Activated T-helper 2 cell treated with anti-CD3 and anti-CD28 coated beads, Interferon-gamma antibody, Interleukin-2, Interleukin-4, amounts not matched to agents 10 μg/mL and 5 μg/mL and 100 μg/mL, durations not matched to agents 14 hours and 24 hours and 36 hours (primary cell): Measurements from ENCODE around the gene TDRD10. TPM values are rescaled to one million over a fixed set of nuclear protein-coding genes. Genes with fewer than 3 reads are reported as not detected.

Experiments
- DNase-seq: peaks from one replicate; pipeline ENCODE4 v3.0.0; 2021; ENCODE audit warnings: low spot score
- H3K27ac Mint-ChIP-seq: one replicate; pipeline ENCODE4 v1.8.0; 2021; ENCODE audit warnings: mixed read lengths
- H3K27me3 Mint-ChIP-seq: one replicate; pipeline ENCODE4 v1.8.0; 2021; ENCODE audit warnings: low read depth, mixed read lengths
- H3K36me3 Mint-ChIP-seq: one replicate; pipeline ENCODE4 v1.8.0; 2021; ENCODE audit warnings: low read depth, mixed read lengths
- H3K4me1 Mint-ChIP-seq: one replicate; pipeline ENCODE4 v1.8.0; 2021; ENCODE audit warnings: low read depth, mixed read lengths
- H3K4me3 Mint-ChIP-seq: one replicate; pipeline ENCODE4 v1.8.0; 2021; ENCODE audit warnings: low read depth, mild to moderate bottlenecking, moderate library complexity, mixed read lengths
- H3K9me3 Mint-ChIP-seq: one replicate; pipeline ENCODE4 v1.8.0; 2021; ENCODE audit warnings: mixed read lengths
- intact Hi-C: fragments of 100-400 bp; cut with micrococcal nuclease; formaldehyde crosslinking; loops from one replicate; pipeline ENCODE4 v1.15.1; 2023
- total RNA-seq: library from RNA; stranded (reverse); gene quantifications from 2 replicates; pipeline ENCODE4 v1.2.3, GENCODE V29; 2022

The TDRD10 gene
- total RNA-seq, 1 donor from 2014 or later, result not detected

DNA sequence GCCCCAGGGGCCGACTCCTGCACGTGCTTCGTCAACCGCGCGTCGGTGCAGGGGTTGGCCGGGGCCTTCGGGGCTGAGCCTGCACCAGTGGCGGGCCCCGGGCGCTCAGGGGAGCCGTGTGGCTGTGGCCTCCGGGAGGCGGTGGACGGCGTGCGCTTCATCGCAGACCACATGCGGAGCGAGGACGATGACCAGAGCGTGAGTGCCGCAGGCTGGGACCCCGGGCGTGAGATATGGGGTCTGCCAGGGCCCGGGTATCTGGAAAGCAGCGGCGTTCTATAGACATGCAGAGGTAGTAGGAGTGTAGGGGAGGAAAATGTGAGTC lies 69.9 kb downstream of the TDRD10 start:
- no peaks in the 10 kb centered on the region for H3K9me3 Mint-ChIP-seq
- H3K4me3 Mint-ChIP-seq, result no peak overlapping the region
- H3K4me1 Mint-ChIP-seq, result peaks cover 7% of the 10 kb centered on the region
- intact Hi-C loops, result no loop called here
- peaks cover 4% of the 10 kb centered on the region for H3K36me3 Mint-ChIP-seq
- no peak overlapping the region for H3K27ac Mint-ChIP-seq
- H3K27me3 Mint-ChIP-seq, result peaks cover 15% of the 10 kb centered on the region
- DNase-seq, result no peak

DNA sequence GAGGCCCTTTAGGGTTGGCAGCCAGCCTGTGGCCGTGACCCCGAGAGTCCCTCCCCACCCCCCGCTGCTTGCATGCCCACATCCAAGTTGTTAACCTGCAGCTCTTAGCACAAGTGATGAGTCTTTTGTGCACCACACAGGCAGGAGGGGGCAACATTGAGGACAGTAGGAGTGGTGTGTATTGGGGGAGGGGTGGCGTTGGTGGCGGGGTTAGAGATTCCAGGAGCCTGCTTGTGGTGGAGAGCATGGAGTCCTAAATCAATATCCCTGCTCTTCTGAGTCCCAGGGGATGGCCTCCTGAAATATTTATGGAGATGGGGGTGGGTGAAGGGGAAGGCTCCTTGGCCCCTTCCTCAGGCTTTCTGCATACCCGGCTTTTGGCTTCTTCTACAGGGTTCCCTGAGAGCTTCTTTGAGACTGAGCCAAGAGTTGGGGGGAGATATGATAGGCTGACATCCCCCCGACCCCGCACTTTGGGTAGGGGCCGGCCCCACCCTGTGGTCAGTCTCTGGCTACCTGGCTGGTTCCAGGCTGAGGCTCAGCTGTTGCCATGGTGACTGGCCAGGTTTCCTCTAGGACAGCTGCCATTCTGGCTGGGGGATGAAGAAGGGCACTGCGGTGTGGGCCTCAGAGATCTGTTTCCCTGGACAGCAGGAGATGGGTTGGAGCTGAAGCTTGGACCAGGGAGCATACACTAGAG lies 70.6 kb downstream of the TDRD10 start:
- H3K36me3 Mint-ChIP-seq, result peaks cover 4% of the 10 kb centered on the region
- no peaks in the 10 kb centered on the region for H3K9me3 Mint-ChIP-seq
- DNase-seq, result no peak
- no peak overlapping the region for H3K4me3 Mint-ChIP-seq
- H3K27ac Mint-ChIP-seq, result no peak overlapping the region
- H3K27me3 Mint-ChIP-seq, result peaks cover 10% of the 10 kb centered on the region
- intact Hi-C loops, result no loop called here
- peaks cover 4% of the 10 kb centered on the region for H3K4me1 Mint-ChIP-seq

- Mint-ChIP-seq H3K36me3 (peaks cover 8% of the 10 kb centered on the region), H3K9me3 (no peaks in the 10 kb centered on the region), H3K27ac (no peak overlapping the region), H3K4me1 (no peaks in the 10 kb centered on the region), H3K27me3 (peaks cover 8% of the 10 kb centered on the region), H3K4me3 (no peak overlapping the region)
- DNase-seq, result no peak
- intact Hi-C loops, result no loop called here
These were observed 71.1 kb downstream of the TDRD10 start for GRCh38 chr1:154573168-154573510.

DNA sequence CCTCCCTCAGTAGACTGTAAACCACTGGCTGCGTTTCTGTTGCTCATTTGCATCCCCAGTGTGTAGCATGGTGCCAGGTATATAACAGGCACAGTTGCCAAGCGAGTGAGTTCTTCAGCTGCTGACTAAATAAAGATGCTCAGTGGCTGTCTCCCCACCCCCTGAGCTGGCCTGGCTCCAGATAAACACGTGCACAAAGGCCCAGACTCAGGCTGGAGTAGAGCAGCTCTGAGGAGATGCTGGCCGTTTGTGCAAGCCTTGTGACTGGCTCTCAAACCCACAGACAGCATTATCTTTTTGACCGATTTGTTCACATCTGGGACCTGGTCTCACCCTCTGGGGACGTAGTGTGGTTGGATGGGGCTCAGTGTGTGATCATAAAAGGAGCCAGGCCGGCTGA lies 72.7 kb downstream of the TDRD10 start:
- intact Hi-C loops, result no loop called here
- no peak overlapping the region for H3K4me3 Mint-ChIP-seq
- no peaks in the 10 kb centered on the region for H3K4me1 Mint-ChIP-seq
- no peak overlapping the region for H3K27ac Mint-ChIP-seq
- H3K9me3 Mint-ChIP-seq, result no peaks in the 10 kb centered on the region
- no peak for DNase-seq
- H3K27me3 Mint-ChIP-seq, result peaks cover 2% of the 10 kb centered on the region
- H3K36me3 Mint-ChIP-seq, result peaks cover 24% of the 10 kb centered on the region

DNA sequence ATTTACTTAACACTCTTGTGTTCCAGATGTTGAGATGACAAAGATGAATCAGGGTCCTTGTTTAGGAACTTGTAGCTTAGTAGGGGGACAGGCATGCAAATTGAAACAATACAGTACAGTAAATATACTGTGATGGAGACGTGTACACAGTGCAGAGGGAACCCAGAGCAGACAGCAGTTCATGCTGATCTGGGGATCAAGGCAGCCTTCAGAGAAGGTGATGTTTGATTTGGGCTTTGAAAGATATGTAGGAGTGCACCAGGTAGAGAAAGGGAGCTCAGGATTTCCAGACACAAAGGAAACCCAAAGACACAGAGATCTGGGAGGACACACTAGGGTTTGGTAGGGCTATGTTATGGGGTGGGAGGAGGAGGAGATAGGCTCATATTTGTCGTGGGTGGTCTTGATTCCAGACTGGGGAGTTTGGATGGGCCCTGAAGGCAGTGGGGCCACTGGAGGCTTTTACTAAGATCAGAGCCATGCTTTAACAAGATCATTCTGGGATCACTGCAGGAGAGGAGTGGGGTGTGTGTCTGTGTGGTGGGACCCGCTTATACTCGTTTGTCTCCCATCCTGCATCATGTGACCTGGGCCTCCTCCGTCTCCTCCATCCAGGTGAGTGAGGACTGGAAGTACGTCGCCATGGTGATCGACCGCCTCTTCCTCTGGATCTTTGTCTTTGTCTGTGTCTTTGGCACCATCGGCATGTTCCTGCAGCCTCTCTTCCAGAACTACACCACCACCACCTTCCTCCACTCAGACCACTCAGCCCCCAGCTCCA lies 73.3 kb downstream of the TDRD10 start:
- DNase-seq, result no peak
- no peak overlapping the region for H3K4me3 Mint-ChIP-seq
- H3K27ac Mint-ChIP-seq, result no peak overlapping the region
- no peaks in the 10 kb centered on the region for H3K27me3 Mint-ChIP-seq
- H3K4me1 Mint-ChIP-seq, result no peaks in the 10 kb centered on the region
- peaks cover 30% of the 10 kb centered on the region for H3K36me3 Mint-ChIP-seq
- no peaks in the 10 kb centered on the region for H3K9me3 Mint-ChIP-seq
- intact Hi-C loops, result no loop called here

DNA sequence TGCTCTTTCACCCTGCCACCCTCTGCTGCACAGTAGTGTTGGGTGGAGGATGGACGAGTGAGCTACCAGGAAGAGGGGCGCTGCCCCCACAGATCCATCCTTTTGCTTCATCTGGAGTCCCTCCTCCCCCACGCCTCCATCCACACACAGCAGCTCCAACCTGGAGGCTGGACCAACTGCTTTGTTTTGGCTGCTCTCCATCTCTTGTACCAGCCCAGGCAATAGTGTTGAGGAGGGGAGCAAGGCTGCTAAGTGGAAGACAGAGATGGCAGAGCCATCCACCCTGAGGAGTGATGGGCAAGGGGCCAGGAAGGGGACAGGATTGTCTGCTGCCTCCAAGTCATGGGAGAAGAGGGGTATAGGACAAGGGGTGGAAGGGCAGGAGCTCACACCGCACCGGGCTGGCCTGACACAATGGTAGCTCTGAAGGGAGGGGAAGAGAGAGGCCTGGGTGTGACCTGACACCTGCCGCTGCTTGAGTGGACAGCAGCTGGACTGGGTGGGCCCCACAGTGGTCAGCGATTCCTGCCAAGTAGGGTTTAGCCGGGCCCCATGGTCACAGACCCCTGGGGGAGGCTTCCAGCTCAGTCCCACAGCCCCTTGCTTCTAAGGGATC lies 74.0 kb downstream of the TDRD10 start:
- Mint-ChIP-seq H3K9me3 (no peaks in the 10 kb centered on the region), H3K27ac (no peak overlapping the region), H3K4me1 (no peaks in the 10 kb centered on the region), H3K36me3 (peaks cover 35% of the 10 kb centered on the region), H3K27me3 (no peaks in the 10 kb centered on the region), H3K4me3 (no peak overlapping the region)
- intact Hi-C loops, result no loop called here
- no peak for DNase-seq

GRCh38 chr1:154577346-154578057 lies 75.5 kb downstream of the TDRD10 start:
- intact Hi-C loops, result no loop called here
- no peak overlapping the region for H3K27ac Mint-ChIP-seq
- H3K27me3 Mint-ChIP-seq, result no peaks in the 10 kb centered on the region
- H3K4me3 Mint-ChIP-seq, result no peak overlapping the region
- DNase-seq, result no peak
- H3K36me3 Mint-ChIP-seq, result peaks cover 46% of the 10 kb centered on the region
- no peaks in the 10 kb centered on the region for H3K4me1 Mint-ChIP-seq
- H3K9me3 Mint-ChIP-seq, result no peaks in the 10 kb centered on the region

GRCh38 chr1:154578058-154578418 lies 76.0 kb downstream of the TDRD10 start:
- Mint-ChIP-seq H3K36me3 (peaks cover 48% of the 10 kb centered on the region), H3K4me3 (no peak overlapping the region), H3K9me3 (no peaks in the 10 kb centered on the region), H3K27ac (no peak overlapping the region), H3K27me3 (no peaks in the 10 kb centered on the region), H3K4me1 (no peaks in the 10 kb centered on the region)
- intact Hi-C loops, result no loop called here
- DNase-seq, result no peak

DNA sequence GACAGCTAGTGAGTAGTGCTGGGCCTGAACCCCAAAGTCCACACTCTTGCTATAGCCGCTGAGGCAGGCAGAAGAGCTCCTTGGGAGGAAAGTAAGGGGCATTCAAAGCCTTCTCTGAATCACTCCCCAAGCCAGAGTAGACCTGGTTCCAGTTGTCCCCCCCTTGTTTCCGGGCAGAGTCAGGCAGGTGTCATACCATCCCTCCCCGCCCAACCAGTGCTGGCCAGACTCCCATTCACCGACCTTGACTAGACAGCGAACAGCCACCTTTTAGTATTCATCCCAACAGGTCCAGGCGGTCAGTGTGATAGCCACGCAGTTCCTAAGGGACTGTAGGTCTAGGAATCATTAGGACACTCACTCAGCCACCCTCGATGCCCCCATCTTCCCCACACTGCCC lies 77.4 kb downstream of the TDRD10 start:
- Mint-ChIP-seq H3K27ac (no peak overlapping the region), H3K4me3 (no peak overlapping the region), H3K27me3 (no peaks in the 10 kb centered on the region), H3K9me3 (no peaks in the 10 kb centered on the region), H3K36me3 (peaks cover 53% of the 10 kb centered on the region), H3K4me1 (no peaks in the 10 kb centered on the region)
- intact Hi-C loops, result no loop called here
- DNase-seq, result no peak

DNA sequence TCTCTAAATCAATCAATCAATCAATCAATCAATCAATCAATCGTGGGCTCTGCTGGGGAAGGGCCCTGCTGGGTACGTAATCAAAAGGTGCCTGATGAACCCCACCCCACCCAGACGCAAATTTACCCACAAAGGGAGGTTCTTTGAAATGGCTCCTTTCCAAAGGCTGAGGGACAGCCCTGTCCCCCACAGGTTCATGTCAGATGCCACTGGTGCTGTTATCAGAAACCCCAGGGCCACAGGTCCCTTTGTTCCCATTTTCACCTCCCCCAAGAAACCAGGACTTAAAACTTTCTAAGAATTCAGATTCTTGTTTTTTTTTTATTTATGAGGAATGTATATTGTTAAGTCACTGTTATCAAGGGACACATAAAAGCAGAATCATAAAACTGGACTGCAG lies 79.7 kb downstream of the TDRD10 start:
- H3K9me3 Mint-ChIP-seq, result no peaks in the 10 kb centered on the region
- no peaks in the 10 kb centered on the region for H3K4me1 Mint-ChIP-seq
- H3K27ac Mint-ChIP-seq, result no peak overlapping the region
- no peak for DNase-seq
- H3K36me3 Mint-ChIP-seq, result peaks cover 72% of the 10 kb centered on the region
- no peak overlapping the region for H3K4me3 Mint-ChIP-seq
- intact Hi-C loops, result no loop called here
- no peaks in the 10 kb centered on the region for H3K27me3 Mint-ChIP-seq

DNA sequence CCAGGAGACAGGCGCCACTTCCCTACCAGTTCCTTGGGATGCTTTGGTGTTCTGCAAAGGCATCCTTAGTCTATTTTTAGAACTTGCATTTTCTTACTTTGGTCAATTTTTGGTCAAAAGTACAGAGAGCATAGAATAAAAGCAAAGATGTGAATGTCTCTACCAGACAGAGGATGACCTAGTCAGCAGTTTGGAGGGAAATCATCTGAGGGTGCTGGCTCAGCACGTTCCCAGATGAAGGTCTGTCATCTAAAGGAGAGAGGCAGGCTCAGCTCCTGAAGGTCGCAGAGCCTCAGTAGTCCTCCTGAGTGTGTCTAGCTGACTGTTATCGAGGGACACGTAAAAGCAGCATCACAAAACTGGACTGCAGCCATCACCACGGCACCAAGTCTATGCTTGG lies 80.9 kb downstream of the TDRD10 start:
- H3K9me3 Mint-ChIP-seq, result no peaks in the 10 kb centered on the region
- no peaks in the 10 kb centered on the region for H3K27me3 Mint-ChIP-seq
- H3K36me3 Mint-ChIP-seq, result peaks cover 82% of the 10 kb centered on the region
- no peaks in the 10 kb centered on the region for H3K4me1 Mint-ChIP-seq
- H3K4me3 Mint-ChIP-seq, result no peak overlapping the region
- H3K27ac Mint-ChIP-seq, result no peak overlapping the region
- DNase-seq, result no peak
- intact Hi-C loops, result no loop called here

DNA sequence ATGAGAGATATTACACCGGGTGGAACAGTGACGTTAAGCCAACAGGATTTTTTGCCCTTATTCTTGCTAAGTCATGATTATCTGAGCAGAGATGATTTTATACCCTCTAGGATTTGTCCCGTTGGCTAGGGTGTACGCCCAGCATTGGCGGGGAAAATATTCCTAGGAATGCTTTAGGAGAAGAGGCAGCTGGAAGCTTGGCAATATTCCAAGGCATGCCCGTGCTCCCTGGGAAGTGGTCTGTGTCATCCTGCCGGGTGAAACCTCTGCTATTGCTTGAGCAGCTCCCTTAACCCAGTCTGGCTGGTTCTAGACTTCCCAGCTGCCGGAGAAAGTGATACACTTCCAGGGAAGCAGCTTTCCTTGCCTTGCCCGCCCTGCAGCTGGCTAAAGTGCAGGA lies 81.8 kb downstream of the TDRD10 start:
- no peak for DNase-seq
- H3K36me3 Mint-ChIP-seq, result peaks cover 82% of the 10 kb centered on the region
- no peaks in the 10 kb centered on the region for H3K9me3 Mint-ChIP-seq
- no peaks in the 10 kb centered on the region for H3K27me3 Mint-ChIP-seq
- intact Hi-C loops, result no loop called here
- peaks cover under 1% of the 10 kb centered on the region for H3K4me1 Mint-ChIP-seq
- H3K4me3 Mint-ChIP-seq, result no peak overlapping the region
- H3K27ac Mint-ChIP-seq, result no peak overlapping the region
